Measurements from ENCODE around the gene ADGRA3. TPM values are rescaled to one million over a fixed set of nuclear protein-coding genes. Genes with fewer than 3 reads are reported as not detected.

The ADGRA3 gene
- total and polyA plus RNA-seq, 8 donors, result 4.7 to 87.5 (median 27.8) TPM

- H3K27me3 ChIP-seq, result peaks cover 0 to 6% (median 0%) of the 10 kb centered on the region in 3 donors
- no peaks in the 10 kb centered on the region for H3K9me3 ChIP-seq
- intact Hi-C loops (cut with DNase I; ENCODE audit: low total_unique reads), result no loop called here
- no peak for TF ChIP-seq POLR2AphosphoS5 (IDR thresholded peaks at IDR 0.05)
- TF ChIP-seq POLR2A (IDR thresholded peaks at IDR 0.05), result no peak
- TF ChIP-seq, protein P1, sequence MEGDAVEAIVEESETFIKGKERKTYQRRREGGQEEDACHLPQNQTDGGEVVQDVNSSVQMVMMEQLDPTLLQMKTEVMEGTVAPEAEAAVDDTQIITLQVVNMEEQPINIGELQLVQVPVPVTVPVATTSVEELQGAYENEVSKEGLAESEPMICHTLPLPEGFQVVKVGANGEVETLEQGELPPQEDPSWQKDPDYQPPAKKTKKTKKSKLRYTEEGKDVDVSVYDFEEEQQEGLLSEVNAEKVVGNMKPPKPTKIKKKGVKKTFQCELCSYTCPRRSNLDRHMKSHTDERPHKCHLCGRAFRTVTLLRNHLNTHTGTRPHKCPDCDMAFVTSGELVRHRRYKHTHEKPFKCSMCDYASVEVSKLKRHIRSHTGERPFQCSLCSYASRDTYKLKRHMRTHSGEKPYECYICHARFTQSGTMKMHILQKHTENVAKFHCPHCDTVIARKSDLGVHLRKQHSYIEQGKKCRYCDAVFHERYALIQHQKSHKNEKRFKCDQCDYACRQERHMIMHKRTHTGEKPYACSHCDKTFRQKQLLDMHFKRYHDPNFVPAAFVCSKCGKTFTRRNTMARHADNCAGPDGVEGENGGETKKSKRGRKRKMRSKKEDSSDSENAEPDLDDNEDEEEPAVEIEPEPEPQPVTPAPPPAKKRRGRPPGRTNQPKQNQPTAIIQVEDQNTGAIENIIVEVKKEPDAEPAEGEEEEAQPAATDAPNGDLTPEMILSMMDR (IDR thresholded peaks at IDR 0.05), result no peak
- no peak for TF ChIP-seq EP300 (IDR thresholded peaks at IDR 0.05)
- peak overlapping the region; percentile 51 to 67 (median 62) for H3K4me3 ChIP-seq
- no peak for DNase-seq
- 38 to 47% (median 41%) methylated on average over 6 of the region's 6 CpGs for WGBS, 5 donors
- H3K27ac ChIP-seq, result peak overlapping the region in 1 of 5 donors; percentile 88
- H3K4me1 ChIP-seq, result peaks cover 5 to 45% (median 24%) of the 10 kb centered on the region in 4 donors
- no peaks in the 10 kb centered on the region for H3K36me3 ChIP-seq
Measured at GRCh38 chr4:22514001-22514400, 1.9 kb downstream of the ADGRA3 start.

DNA sequence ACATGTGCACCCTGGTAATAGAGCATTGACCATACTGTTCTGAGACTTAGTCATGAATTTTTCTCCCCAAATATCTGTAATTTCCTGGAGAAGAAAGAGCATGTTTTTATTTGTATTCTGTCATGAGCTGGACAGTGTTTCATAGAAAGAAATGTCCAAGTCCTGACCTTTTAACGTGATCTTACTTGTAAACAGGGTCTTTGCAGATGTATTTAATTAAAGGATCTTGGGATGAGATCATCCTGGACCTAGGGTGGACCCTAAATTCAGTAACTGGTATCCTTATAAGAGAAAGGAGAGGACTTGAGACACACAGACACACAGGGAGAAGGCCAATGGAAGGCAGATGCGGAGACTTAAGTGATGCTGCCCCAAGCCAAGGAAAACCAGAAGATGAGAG, 3.6 kb downstream of the ADGRA3 start:
- TF ChIP-seq POLR2A (IDR thresholded peaks at IDR 0.05) (no peak), EP300 (IDR thresholded peaks at IDR 0.05) (no peak), POLR2AphosphoS5 (IDR thresholded peaks at IDR 0.05) (no peak)
- TF ChIP-seq, protein P1 (IDR thresholded peaks at IDR 0.05), result no peak
- H3K4me3 ChIP-seq, result no peak overlapping the region
- no peaks in the 10 kb centered on the region for H3K9me3 ChIP-seq
- H3K27ac ChIP-seq, result no peak overlapping the region
- DNase-seq, result no peak
- intact Hi-C loops (cut with DNase I; ENCODE audit: low total_unique reads), result no loop called here
- 78 to 84% (median 80%) methylated on average over 2 of the region's 2 CpGs for WGBS, 5 donors
- peaks cover 5 to 57% (median 31%) of the 10 kb centered on the region in 4 donors for H3K4me1 ChIP-seq
- H3K27me3 ChIP-seq, result peaks cover 0 to 6% (median 0%) of the 10 kb centered on the region in 3 donors
- no peaks in the 10 kb centered on the region for H3K36me3 ChIP-seq

GRCh38 chr4:22510750-22511149, 5.1 kb downstream of the ADGRA3 start:
- H3K27ac ChIP-seq, result peak overlapping the region in 3 of 5 donors; percentile 21 to 50 (median 38)

GRCh38 chr4:22508376-22508775, 7.5 kb downstream of the ADGRA3 start:
- DNase-seq, result no peak
- 71 to 79% (median 73%) methylated on average over 3 of the region's 3 CpGs for WGBS, 5 donors
- Histone ChIP-seq H3K27ac (no peak overlapping the region), H3K4me1 (peaks cover 0 to 57% (median 40%) of the 10 kb centered on the region in 4 donors), H3K9me3 (no peaks in the 10 kb centered on the region), H3K27me3 (no peaks in the 10 kb centered on the region), H3K36me3 (no peaks in the 10 kb centered on the region), H3K4me3 (no peak overlapping the region)
- intact Hi-C loops (cut with DNase I; ENCODE audit: low total_unique reads), result no loop called here
- TF ChIP-seq POLR2AphosphoS5 (IDR thresholded peaks at IDR 0.05) (no peak), POLR2A (IDR thresholded peaks at IDR 0.05) (no peak), EP300 (IDR thresholded peaks at IDR 0.05) (no peak)
- TF ChIP-seq, protein P1 (IDR thresholded peaks at IDR 0.05), result no peak

More at GRCh38 chr4:22510750-22511149, 5.1 kb downstream of the ADGRA3 start:
- Histone ChIP-seq H3K4me1 (peaks cover 0 to 66% (median 39%) of the 10 kb centered on the region in 4 donors), H3K9me3 (no peaks in the 10 kb centered on the region), H3K36me3 (no peaks in the 10 kb centered on the region), H3K27me3 (no peaks in the 10 kb centered on the region), H3K4me3 (no peak overlapping the region)
- TF ChIP-seq, protein P1 (IDR thresholded peaks at IDR 0.05), result no peak
- TF ChIP-seq POLR2AphosphoS5 (IDR thresholded peaks at IDR 0.05) (no peak), POLR2A (IDR thresholded peaks at IDR 0.05) (no peak), EP300 (IDR thresholded peaks at IDR 0.05) (no peak)
- WGBS, 5 donors, result 24 to 38% (median 32%) methylated on average over 1 of the region's 1 CpG
- intact Hi-C loops (cut with DNase I; ENCODE audit: low total_unique reads), result no loop called here
- DNase-seq, result no peak

Measured in stomach (tissue), 9 donors.